Measurements from ENCODE around the gene TEDC1.
A peak's percentile ranks its signal among the peaks of the same experiment; 100 is the strongest.

The TEDC1 gene

DNA sequence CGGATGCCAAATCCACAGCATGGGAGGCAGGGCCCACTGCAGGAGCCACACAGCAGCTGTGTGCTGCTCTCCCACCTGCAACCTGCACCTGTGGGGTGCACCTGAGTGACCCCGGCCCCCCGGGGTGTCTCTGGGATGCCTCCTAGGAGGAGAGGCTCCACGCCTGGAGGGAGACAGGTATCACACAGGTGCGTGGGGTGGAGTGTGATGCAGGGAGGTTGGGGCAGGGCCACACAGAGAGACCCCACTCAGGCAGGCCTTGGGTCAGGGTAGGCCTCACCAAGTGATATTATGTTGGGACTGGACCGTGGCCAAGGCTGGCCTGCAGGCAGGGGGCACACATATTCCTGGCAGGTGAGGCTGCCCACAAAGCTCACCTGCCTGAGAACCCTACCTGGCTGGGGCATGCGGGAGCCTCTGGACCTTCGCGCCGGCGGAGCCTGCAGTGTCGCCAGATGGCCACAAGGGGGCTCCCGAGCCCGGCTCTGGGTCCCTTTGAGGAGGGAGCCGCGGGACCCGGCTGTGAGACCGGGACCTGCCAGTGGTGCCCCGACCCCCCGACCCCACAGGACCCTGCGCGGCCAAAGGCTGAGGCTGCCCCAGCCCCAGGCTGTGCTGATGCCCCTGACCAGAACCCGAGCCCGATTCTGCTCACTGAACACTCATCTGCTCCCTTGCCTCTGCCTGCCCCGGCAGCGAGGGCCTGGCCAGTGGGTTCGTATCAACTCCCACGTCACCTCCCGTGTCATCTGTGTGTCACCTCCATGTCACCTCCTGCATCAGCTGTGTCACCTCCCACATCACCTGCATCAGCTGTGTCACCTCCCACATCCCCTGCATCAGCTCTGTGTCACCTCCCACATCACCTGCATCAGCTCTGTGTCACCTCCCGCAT is 46.8 kb downstream of the TEDC1 start:
- TF ChIP-seq, protein P1, sequence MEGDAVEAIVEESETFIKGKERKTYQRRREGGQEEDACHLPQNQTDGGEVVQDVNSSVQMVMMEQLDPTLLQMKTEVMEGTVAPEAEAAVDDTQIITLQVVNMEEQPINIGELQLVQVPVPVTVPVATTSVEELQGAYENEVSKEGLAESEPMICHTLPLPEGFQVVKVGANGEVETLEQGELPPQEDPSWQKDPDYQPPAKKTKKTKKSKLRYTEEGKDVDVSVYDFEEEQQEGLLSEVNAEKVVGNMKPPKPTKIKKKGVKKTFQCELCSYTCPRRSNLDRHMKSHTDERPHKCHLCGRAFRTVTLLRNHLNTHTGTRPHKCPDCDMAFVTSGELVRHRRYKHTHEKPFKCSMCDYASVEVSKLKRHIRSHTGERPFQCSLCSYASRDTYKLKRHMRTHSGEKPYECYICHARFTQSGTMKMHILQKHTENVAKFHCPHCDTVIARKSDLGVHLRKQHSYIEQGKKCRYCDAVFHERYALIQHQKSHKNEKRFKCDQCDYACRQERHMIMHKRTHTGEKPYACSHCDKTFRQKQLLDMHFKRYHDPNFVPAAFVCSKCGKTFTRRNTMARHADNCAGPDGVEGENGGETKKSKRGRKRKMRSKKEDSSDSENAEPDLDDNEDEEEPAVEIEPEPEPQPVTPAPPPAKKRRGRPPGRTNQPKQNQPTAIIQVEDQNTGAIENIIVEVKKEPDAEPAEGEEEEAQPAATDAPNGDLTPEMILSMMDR (IDR thresholded peaks at IDR 0.05; ENCODE audit: low read length): peak; percentile 94
- TF ChIP-seq EZH2phosphoT487 (IDR thresholded peaks at IDR 0.05; ENCODE audit: low read length): no peak
- no peak for TF ChIP-seq EZH2 (optimal IDR thresholded peaks at IDR 0.05; ENCODE audit: low read depth, low read length)
- H4K20me1 ChIP-seq (ENCODE audit: insufficient read depth, low read length): no peaks in the 10 kb centered on the region
- H3K9me3 ChIP-seq (replicated peaks; ENCODE audit: insufficient read depth, low read length): no peaks in the 10 kb centered on the region
- peak overlapping the region; percentile 19; the same call in 1 of the 2 replicates for H3K4me3 ChIP-seq (ENCODE audit: low read length)
- H3K79me2 ChIP-seq (ENCODE audit: low read length): no peaks in the 10 kb centered on the region
- H2AFZ ChIP-seq (ENCODE audit: low read length): peak overlapping the region; percentile 55
- DNase-seq: peak; percentile 65
- peak overlapping the region; percentile 66 for H3K4me2 ChIP-seq (ENCODE audit: low read depth, low read length)
- H3F3A ChIP-seq (ENCODE audit: insufficient read depth, low read length): no peaks in the 10 kb centered on the region
- H3K27ac ChIP-seq (ENCODE audit: low read length): no peak overlapping the region
- H3K9ac ChIP-seq (ENCODE audit: low read length): no peak overlapping the region
- peaks cover 3% of the 10 kb centered on the region; the same call in 1 of the 2 replicates for H3K4me1 ChIP-seq (ENCODE audit: low read length)
- H3K9me2 ChIP-seq (replicated peaks; ENCODE audit: insufficient read depth, low read length): no peaks in the 10 kb centered on the region
- no peaks in the 10 kb centered on the region for H3K36me3 ChIP-seq (replicated peaks; ENCODE audit: insufficient read depth, low read length)
- H3K27me3 ChIP-seq (replicated peaks; ENCODE audit: insufficient read depth, low read length): peaks cover 39% of the 10 kb centered on the region

DNA sequence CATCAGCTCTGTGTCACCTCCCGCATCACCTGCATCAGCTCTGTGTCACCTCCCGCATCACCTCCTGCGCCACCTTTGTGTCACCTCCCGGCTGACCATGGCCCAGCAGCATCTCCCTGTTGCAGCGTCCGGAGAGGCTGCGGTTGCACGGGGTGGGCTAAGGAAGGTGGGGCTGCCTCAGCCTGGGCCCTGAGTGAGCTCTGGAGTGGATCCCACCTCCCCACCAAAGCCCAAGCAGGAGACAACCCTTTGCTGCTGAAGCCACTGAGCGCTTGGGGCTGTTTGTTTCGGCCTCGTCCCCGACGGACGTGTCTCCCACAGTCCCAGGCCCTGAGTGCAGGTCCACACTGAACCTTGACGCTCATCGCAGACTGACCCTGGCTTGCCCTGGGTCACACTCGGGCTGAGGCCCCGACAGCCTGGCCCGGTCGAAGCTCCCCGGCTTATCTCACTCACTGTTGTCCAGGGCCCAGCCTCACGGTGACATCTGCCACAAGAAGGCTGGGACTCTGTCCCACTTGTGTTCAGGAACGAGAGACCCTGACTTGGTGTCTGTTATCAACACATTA is 47.5 kb downstream of the TEDC1 start:
- no peaks in the 10 kb centered on the region for H3K36me3 ChIP-seq (replicated peaks; ENCODE audit: insufficient read depth, low read length)
- H3K4me2 ChIP-seq (ENCODE audit: low read depth, low read length): peak overlapping the region; percentile 66; the same call in 1 of the 2 replicates
- H3F3A ChIP-seq (ENCODE audit: insufficient read depth, low read length): no peaks in the 10 kb centered on the region
- DNase-seq: no peak
- H3K9ac ChIP-seq (ENCODE audit: low read length): no peak overlapping the region
- H2AFZ ChIP-seq (ENCODE audit: low read length): no peak overlapping the region
- TF ChIP-seq, protein P1 (IDR thresholded peaks at IDR 0.05; ENCODE audit: low read length): no peak
- TF ChIP-seq EZH2phosphoT487 (IDR thresholded peaks at IDR 0.05; ENCODE audit: low read length): no peak
- no peak for TF ChIP-seq EZH2 (optimal IDR thresholded peaks at IDR 0.05; ENCODE audit: low read depth, low read length)
- no peaks in the 10 kb centered on the region for H3K79me2 ChIP-seq (ENCODE audit: low read length)
- no peaks in the 10 kb centered on the region for H3K9me2 ChIP-seq (replicated peaks; ENCODE audit: insufficient read depth, low read length)
- no peak overlapping the region for H3K4me3 ChIP-seq (ENCODE audit: low read length)
- H3K27ac ChIP-seq (ENCODE audit: low read length): no peak overlapping the region
- H4K20me1 ChIP-seq (ENCODE audit: insufficient read depth, low read length): no peaks in the 10 kb centered on the region
- peaks cover 3% of the 10 kb centered on the region; the same call in 1 of the 2 replicates for H3K4me1 ChIP-seq (ENCODE audit: low read length)
- no peaks in the 10 kb centered on the region for H3K9me3 ChIP-seq (replicated peaks; ENCODE audit: insufficient read depth, low read length)
- peaks cover 38% of the 10 kb centered on the region for H3K27me3 ChIP-seq (replicated peaks; ENCODE audit: insufficient read depth, low read length)

DNA sequence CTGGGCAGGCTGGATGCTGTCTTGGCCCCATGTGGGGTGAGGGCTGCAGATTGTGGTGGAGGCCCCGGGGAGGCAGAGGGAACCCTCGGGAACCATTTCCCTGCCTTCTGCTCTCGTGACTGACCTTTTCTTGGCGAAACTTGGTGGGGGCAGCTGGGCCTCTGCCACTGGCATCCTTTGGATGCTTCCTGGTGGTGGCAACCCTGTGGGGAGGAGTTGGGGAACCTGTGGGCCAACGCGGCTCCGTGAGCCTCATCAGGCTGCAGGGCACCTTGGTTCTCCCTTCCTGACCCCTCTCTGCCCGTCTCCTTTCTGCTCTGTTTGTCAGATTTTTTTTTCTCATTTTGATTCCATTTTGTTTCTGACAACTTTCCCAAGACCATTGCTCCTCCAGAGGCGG is 49.8 kb downstream of the TEDC1 start:
- Histone ChIP-seq H3K36me3 (replicated peaks; ENCODE audit: insufficient read depth, low read length) (no peaks in the 10 kb centered on the region), H3K27me3 (replicated peaks; ENCODE audit: insufficient read depth, low read length) (peaks cover 24% of the 10 kb centered on the region; the same call in 1 of the 2 replicates), H3K4me3 (ENCODE audit: low read length) (no peak overlapping the region)

More for the DNA sequence above, 49.8 kb downstream of the TEDC1 start:
- Histone ChIP-seq H4K20me1 (ENCODE audit: insufficient read depth, low read length) (no peaks in the 10 kb centered on the region), H3K4me2 (ENCODE audit: low read depth, low read length) (no peak overlapping the region), H3K9ac (ENCODE audit: low read length) (no peak overlapping the region), H3F3A (ENCODE audit: insufficient read depth, low read length) (no peaks in the 10 kb centered on the region), H3K9me2 (replicated peaks; ENCODE audit: insufficient read depth, low read length) (no peaks in the 10 kb centered on the region), H3K4me1 (ENCODE audit: low read length) (peaks cover 3% of the 10 kb centered on the region; the same call in 1 of the 2 replicates), H3K27ac (ENCODE audit: low read length) (no peak overlapping the region), H2AFZ (ENCODE audit: low read length) (no peak overlapping the region), H3K9me3 (replicated peaks; ENCODE audit: insufficient read depth, low read length) (no peaks in the 10 kb centered on the region), H3K79me2 (ENCODE audit: low read length) (no peaks in the 10 kb centered on the region)
- no peak for DNase-seq
- TF ChIP-seq EZH2 (optimal IDR thresholded peaks at IDR 0.05; ENCODE audit: low read depth, low read length): no peak
- TF ChIP-seq, protein P1 (IDR thresholded peaks at IDR 0.05; ENCODE audit: low read length): no peak
- TF ChIP-seq EZH2phosphoT487 (IDR thresholded peaks at IDR 0.05; ENCODE audit: low read length): no peak
